ENCODE data around the gene KIR3DL2.

GRCh38 chr19:54893406-54893805 lies 43.2 kb downstream of the KIR3DL2 start:
- TF ChIP-seq, protein P1, sequence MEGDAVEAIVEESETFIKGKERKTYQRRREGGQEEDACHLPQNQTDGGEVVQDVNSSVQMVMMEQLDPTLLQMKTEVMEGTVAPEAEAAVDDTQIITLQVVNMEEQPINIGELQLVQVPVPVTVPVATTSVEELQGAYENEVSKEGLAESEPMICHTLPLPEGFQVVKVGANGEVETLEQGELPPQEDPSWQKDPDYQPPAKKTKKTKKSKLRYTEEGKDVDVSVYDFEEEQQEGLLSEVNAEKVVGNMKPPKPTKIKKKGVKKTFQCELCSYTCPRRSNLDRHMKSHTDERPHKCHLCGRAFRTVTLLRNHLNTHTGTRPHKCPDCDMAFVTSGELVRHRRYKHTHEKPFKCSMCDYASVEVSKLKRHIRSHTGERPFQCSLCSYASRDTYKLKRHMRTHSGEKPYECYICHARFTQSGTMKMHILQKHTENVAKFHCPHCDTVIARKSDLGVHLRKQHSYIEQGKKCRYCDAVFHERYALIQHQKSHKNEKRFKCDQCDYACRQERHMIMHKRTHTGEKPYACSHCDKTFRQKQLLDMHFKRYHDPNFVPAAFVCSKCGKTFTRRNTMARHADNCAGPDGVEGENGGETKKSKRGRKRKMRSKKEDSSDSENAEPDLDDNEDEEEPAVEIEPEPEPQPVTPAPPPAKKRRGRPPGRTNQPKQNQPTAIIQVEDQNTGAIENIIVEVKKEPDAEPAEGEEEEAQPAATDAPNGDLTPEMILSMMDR (IDR thresholded peaks at IDR 0.05): no peak
- TF ChIP-seq POLR2A (IDR thresholded peaks at IDR 0.05): no peak

All from upper lobe of left lung (tissue), 4 donors.